ENCODE data around the gene SELENOM.
"Not testable (repeated sequence)": the region's sequence is repeated elsewhere in the genome, so short reads cannot be mapped to it uniquely, and the experiment has no call there.

The SELENOM gene

GRCh38 chr22:31122196-31122531 lies 14.8 kb upstream of the SELENOM start:
- TF ChIP-seq, protein P1, sequence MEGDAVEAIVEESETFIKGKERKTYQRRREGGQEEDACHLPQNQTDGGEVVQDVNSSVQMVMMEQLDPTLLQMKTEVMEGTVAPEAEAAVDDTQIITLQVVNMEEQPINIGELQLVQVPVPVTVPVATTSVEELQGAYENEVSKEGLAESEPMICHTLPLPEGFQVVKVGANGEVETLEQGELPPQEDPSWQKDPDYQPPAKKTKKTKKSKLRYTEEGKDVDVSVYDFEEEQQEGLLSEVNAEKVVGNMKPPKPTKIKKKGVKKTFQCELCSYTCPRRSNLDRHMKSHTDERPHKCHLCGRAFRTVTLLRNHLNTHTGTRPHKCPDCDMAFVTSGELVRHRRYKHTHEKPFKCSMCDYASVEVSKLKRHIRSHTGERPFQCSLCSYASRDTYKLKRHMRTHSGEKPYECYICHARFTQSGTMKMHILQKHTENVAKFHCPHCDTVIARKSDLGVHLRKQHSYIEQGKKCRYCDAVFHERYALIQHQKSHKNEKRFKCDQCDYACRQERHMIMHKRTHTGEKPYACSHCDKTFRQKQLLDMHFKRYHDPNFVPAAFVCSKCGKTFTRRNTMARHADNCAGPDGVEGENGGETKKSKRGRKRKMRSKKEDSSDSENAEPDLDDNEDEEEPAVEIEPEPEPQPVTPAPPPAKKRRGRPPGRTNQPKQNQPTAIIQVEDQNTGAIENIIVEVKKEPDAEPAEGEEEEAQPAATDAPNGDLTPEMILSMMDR (conservative IDR thresholded peaks at IDR 0.05; ENCODE audit: low read depth, low read length): no peak
- no peak for DNase-seq (ENCODE audit: low read depth)

DNA sequence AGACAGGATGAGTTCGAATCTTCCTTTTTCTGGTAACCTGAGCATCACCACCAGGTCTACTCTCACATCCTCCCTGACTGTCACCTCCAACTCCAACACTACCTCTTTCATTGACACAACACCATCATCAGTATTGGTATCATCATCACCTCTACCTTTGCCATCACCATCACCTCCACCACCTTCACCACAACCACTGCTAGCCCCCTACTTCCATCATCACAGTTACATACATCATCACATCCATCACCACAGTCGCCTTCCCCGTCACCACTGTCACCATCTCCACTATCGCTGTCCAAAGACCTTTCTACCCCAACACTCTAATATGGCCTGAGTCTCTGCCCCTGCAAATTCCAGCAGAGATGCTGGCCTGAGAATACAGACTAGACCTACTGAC lies 14.0 kb upstream of the SELENOM start:
- no peak for DNase-seq (ENCODE audit: low read depth)
- no peak overlapping the region for H3K4me3 ChIP-seq (ENCODE audit: low read length)
- TF ChIP-seq, protein P1 (conservative IDR thresholded peaks at IDR 0.05; ENCODE audit: low read depth, low read length): no peak

More at GRCh38 chr22:31122196-31122531, 14.8 kb upstream of the SELENOM start:
- H3K4me3 ChIP-seq (ENCODE audit: low read length): no peak overlapping the region

DNA sequence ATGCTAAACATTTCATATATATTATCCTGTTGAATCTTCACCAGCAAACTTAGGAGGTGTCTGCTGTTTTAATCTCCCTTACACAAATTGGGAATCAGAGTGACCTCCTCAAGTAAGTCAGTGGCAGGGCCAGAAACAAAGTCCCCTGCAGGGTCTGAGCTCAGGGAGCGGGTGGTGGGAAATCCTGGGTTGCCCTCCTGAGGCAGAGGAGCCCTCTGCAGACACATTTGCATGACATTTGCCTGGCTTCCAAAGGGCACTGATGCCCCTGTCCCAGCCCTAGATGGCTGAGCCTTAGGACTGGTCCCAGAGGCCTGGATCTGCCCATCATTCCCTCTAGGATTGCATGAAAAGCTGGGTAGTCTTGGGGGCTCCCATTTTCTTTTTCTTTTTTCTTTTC lies 13.3 kb upstream of the SELENOM start:
- TF ChIP-seq, protein P1 (conservative IDR thresholded peaks at IDR 0.05; ENCODE audit: low read depth, low read length): no peak
- DNase-seq (ENCODE audit: low read depth): no peak
- no peak overlapping the region for H3K4me3 ChIP-seq (ENCODE audit: low read length)

DNA sequence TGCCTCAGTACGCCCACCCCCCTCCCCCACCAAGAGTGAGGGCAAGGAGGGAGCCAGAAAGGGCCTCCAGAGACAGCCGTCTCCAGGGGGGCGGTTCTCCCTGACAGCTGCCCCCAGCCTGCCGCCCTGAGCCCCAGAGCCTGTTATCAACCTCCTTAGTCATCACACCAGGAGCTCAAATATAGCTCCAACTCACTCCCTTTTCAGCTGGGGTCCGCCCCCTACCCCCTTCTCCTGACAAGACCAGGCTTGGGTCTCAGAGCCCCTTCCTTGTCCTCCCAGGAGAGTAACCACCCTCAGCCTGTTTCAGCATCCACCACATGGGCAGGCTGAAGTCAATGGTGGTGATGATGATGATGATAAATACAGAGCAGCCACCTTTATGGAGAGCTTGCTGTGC lies 12.9 kb upstream of the SELENOM start:
- no peak for DNase-seq (ENCODE audit: low read depth)
- TF ChIP-seq, protein P1 (conservative IDR thresholded peaks at IDR 0.05; ENCODE audit: low read depth, low read length): no peak
- H3K4me3 ChIP-seq (ENCODE audit: low read length): no peak overlapping the region

DNA sequence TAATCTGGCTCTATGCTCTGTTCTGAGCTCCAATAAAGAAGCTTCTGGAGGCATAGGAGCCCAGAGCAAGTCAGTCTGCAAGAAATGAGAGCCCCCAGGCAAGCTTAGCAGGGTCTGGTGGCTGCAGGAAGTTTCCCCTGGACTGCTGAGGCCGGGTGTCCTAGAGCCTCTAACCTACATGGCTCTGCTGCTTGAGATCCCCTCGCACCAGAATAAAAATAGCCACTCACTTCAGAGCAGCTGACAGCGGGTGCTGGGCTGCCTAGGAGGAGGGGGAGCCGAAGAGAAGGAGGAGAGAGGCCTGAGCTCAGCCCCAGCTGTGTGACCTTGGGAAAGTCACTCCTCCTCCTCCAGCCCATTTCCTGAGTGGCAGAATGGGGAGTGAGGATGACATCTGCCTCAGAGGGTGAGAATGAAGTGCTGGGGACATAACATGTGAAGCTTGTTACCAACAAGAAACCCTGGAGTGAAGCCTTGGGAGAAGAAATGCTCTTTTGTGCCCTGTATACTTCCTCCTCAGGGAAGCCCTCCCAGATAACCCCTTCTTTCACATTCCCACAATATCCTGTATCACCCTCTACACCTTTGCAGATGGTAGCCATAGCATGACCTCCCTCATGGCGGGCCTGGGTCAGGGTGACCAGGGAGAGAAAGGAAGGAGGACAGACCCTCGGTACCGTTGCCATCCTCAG lies 11.8 kb upstream of the SELENOM start:
- no peak overlapping the region for H3K4me3 ChIP-seq (ENCODE audit: low read length)
- no peak for DNase-seq (ENCODE audit: low read depth)
- TF ChIP-seq, protein P1 (conservative IDR thresholded peaks at IDR 0.05; ENCODE audit: low read depth, low read length): no peak

GRCh38 chr22:31118046-31118820 lies 10.9 kb upstream of the SELENOM start:
- no peak for DNase-seq (ENCODE audit: low read depth)
- TF ChIP-seq, protein P1 (conservative IDR thresholded peaks at IDR 0.05; ENCODE audit: low read depth, low read length): no peak
- H3K4me3 ChIP-seq (ENCODE audit: low read length): no peak overlapping the region

GRCh38 chr22:31112547-31113091 lies 5.3 kb upstream of the SELENOM start:
- not testable (repeated sequence) for DNase-seq (ENCODE audit: low read depth); H3K4me3 ChIP-seq (ENCODE audit: low read length)

Measured in retinal pigment epithelial cell (primary cell).